Measurements from ENCODE around the gene GPR32.
"Not testable (repeated sequence)": the region's sequence is repeated elsewhere in the genome, so short reads cannot be mapped to it uniquely, and the experiment has no call there.

GPR32 gene

GRCh38 chr19:50770164-50770563 is at the start of gene GPR32:
GPR32 (plus strand) TSS chr19:50770464; CDS start chr19:50770601, 137 bp downstream.
- not testable (repeated sequence) for DNase-seq (ENCODE audit: low read depth); H3K4me3 ChIP-seq (ENCODE audit: low read depth, low read length)

- TF ChIP-seq CTCF (IDR thresholded peaks at IDR 0.05; ENCODE audit: control insufficient read depth, extremely low read depth, insufficient read depth): no peak
- no peak for DNase-seq (ENCODE audit: low read depth)
- no peak overlapping the region for H3K4me3 ChIP-seq (ENCODE audit: low read depth, low read length)
Observed at GRCh38 chr19:50720921-50721381, 49.3 kb upstream of the GPR32 start.

GRCh38 chr19:50721441-50722137 is 48.7 kb upstream of the GPR32 start:
- TF ChIP-seq CTCF (IDR thresholded peaks at IDR 0.05; ENCODE audit: control insufficient read depth, extremely low read depth, insufficient read depth): no peak
- no peak overlapping the region for H3K4me3 ChIP-seq (ENCODE audit: low read depth, low read length)
- no peak for DNase-seq (ENCODE audit: low read depth)

GRCh38 chr19:50722201-50723013 is 47.9 kb upstream of the GPR32 start:
- no peak for DNase-seq (ENCODE audit: low read depth)
- no peak for TF ChIP-seq CTCF (IDR thresholded peaks at IDR 0.05; ENCODE audit: control insufficient read depth, extremely low read depth, insufficient read depth)
- no peak overlapping the region for H3K4me3 ChIP-seq (ENCODE audit: low read depth, low read length)

GRCh38 chr19:50723069-50723468 is 47.2 kb upstream of the GPR32 start, which contains the start of gene CLEC11A:
CLEC11A (plus strand) TSS chr19:50723364; CDS start chr19:50723526, 162 bp downstream.
- H3K4me3 ChIP-seq (ENCODE audit: low read depth, low read length): peak within 1 kb of the TSS; percentile 84
- no peak for TF ChIP-seq CTCF (IDR thresholded peaks at IDR 0.05; ENCODE audit: control insufficient read depth, extremely low read depth, insufficient read depth)
- DNase-seq (ENCODE audit: low read depth): no peak

- DNase-seq (ENCODE audit: low read depth): no peak
- H3K4me3 ChIP-seq (ENCODE audit: low read depth, low read length): peak overlapping the region; percentile 84
Observed at GRCh38 chr19:50723735-50724521, 46.3 kb upstream of the GPR32 start.

More at GRCh38 chr19:50723735-50724521, 46.3 kb upstream of the GPR32 start:
- TF ChIP-seq CTCF (IDR thresholded peaks at IDR 0.05; ENCODE audit: control insufficient read depth, extremely low read depth, insufficient read depth): no peak
